ENCODE data around the gene ZEB2.

ZEB2 gene

DNA sequence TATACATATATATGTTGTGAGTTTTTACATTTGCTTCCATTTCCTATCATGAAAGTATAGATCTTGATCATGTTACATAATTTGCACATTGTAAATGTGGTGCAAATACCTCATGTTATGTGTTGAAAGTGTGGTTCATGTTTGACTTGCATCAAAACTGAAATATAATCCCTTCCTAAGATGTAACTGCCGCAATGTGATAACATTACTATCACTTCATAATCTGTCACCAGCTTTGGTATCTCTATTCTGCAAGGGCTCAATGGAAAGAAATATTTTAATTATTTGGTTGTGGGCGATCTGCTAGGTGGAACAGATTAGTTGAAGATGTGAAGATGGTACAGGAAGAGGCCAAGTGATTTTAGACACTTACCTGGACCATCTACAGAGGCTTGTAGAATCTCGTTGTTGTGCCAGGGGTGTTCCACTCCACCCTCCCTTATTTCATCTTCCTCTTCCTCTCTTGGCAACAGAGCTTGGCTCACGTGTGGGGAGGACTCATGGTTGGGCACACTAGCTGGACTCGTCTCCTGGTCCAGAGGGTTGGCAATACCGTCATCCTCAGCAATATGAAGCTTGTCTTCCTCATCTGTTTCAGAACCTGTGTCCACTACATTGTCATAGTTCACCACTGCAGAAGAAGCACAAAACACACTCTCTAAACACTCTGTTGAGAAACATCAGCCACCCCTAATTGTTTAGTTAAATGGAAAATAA lies 90.4 kb downstream of the ZEB2 start:
- DNase-seq (ENCODE audit: low read depth in 2 of 3, low spot score in 1 of 3) = no peak

DNA sequence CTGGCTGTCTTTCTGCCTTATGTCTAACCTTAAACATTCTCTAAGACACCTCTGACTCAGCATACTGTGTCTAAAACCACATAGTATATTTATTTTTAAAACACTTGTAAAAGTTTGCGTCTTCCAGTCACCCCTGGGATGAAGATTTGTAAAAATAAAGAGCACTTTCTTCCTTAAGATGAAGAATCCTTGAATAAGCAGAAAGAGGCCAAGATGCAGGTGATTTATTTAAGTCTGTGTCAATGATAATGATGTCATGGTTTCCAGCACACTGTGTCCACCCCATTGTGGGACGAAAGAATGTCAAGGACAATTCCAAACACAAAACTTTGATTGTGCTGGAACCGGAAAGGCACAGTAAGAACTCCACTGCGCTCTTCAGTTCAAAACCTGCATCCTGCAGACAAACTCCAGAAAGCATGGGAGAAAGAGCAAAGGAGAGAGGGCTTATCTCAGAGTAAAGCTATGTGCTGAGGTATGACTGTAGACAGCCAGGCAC lies 92.9 kb downstream of the ZEB2 start:
- no peak for DNase-seq (ENCODE audit: low read depth in 2 of 3, low spot score in 1 of 3)

DNA sequence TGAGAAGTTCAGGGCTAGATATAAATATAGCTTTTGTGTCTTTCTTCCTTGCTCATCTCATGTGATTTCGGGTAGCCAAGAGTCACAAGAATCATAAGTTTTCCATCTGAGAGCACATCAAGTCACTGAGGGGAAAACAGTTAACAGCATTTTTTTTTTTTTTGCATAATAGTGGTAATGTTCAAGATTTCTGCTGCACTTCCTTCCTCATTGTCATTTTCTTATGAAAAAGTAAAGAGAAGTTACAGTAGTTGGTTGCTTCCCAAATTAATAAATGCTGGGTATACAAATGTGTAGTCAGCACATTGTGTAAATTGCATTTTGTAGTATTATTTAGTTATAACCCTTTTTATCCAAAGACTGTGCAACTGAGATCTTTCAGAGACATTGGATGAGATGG lies 93.6 kb downstream of the ZEB2 start:
- DNase-seq (ENCODE audit: low read depth in 2 of 3, low spot score in 1 of 3) = no peak

DNA sequence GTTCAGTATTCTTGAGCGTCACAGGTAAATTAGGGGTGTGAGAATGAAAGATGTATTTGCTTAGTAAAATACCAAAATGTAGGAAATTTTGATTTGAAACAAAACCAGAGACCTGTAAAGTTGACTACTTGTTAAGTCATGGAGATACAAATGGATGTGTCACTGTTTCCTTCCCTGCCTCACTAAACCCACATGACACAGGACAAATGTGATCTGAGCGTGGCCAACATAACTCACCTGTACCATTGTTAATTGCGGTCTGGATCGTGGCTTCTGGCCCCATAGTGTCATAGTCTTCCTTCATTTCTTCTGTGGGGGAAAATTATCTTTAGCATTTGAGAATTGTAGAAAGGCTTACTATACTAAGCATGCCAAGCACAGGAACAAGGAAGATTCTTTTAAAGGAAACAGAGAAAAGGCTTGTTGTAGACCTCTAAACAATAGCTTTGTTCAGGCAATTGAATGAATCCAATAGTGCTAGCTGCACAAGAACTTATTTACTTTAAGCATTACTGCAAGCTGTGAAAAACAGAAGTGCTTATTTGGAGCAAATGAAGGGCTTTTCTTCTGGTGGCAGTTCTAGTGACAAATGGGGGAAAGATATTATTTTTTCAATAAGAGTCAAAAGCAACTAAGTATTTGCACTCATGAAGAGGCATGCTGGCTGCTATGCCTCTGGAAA lies 95.2 kb downstream of the ZEB2 start:
- DNase-seq (ENCODE audit: low read depth in 2 of 3, low spot score in 1 of 3) = peak in 2 of 3 donors; percentile 10 to 27

DNA sequence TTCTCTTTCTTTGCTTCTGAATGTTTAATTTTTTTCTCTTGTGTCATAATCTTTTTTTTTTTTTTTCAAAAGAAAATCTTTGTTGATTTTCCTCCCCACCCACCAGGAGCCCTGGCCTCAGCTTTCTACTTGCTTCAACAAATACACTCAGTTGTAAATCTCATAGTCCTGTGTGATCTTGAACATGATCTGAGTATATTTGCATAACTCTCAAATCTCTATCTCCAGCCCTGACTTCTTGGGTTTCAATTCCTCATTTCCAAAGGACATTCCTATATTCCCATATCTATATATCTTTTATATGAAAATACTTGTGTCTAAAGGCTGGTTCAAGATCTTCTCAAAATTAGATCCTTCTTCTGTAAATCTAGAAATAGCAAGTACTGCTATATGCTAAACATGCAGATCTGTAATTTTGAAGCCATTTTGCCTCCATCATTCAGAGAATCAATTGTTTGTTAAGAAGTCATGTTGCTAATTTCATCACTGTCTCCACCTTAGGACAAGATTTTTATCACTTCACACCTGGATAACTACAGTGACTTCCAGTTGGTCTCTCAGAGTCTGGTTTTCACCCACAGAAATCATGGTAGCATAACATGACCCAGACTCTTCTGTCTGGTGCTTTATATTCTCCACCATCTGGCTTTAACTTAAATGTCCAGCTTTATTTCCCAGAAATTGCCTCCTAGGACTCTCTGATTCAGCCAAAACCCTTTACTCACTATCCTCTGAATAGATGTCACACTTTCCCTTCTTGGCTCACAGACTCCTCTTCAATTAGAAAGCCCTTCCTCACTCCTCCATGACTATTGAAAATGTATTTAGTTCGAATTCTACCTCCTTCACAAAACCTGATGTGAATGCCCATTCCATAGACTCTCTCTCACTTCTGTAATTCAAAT lies 98.1 kb downstream of the ZEB2 start:
- DNase-seq (ENCODE audit: low read depth in 2 of 3, low spot score in 1 of 3) = no peak

DNA sequence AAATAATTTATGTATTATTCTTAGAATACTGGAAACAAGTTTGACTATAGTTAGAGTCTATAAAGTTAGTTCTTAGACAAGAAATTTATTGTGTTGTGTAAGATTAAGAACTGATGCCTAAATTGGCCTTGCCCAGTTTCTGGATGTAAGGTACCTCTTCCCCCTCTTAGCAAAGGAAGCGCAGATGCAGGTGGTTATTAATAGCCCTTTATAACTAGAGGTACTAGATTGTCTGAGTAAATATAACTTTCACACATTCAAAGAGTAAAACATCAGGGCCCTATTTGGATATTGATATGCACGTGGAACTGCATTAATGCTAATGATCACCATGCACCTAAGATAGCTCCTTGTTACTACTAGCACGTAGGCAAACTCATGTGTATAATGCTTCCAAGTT lies 100.7 kb downstream of the ZEB2 start:
- DNase-seq (ENCODE audit: low read depth in 2 of 3, low spot score in 1 of 3) = no peak

DNA sequence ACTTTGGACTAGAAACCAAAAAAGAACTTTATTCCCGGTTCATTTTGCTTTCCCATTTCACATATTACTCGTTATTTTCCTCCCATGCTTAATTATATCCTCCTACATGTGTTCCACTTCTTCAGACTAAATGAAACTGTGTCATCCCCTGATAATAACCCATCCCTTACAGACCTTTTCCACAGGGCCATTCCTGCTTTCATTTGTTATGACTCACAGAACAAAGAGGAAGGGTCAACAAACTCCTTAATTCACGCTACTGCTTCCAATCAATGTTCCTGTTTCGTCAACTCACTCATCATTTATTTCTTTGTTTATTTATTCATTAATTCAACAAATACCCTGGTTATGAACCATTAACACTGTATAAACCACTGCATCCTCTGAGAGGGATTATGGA lies 104.5 kb downstream of the ZEB2 start:
- no peak for DNase-seq (ENCODE audit: low read depth in 2 of 3, low spot score in 1 of 3)

DNA sequence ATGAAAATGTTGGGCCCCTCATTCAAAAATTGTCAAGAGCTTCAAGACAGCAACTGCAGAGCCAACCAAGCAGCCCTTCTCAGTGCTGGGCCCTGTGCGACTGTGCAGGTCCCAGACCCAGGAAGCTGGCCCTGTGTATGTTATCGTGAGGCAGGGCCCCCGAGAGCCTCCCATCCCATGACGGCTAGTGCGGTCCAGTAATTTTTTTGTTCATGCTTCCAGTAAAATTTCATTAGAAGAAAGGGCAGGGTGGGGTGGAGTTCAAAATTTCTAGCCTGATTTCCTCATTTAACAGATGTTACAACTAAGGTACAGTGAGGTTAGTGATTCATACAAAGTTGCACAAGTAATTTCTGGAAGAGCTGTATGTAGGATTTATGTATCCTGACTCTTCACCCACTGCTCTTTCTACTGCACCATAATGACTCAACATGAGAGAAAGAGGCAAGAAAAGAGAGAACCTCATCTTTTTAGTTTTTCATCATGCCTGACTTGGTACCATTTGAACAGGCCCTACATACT lies 105.5 kb downstream of the ZEB2 start:
- peak in 2 of 3 donors; percentile 14 to 16 for DNase-seq (ENCODE audit: low read depth in 2 of 3, low spot score in 1 of 3)

DNA sequence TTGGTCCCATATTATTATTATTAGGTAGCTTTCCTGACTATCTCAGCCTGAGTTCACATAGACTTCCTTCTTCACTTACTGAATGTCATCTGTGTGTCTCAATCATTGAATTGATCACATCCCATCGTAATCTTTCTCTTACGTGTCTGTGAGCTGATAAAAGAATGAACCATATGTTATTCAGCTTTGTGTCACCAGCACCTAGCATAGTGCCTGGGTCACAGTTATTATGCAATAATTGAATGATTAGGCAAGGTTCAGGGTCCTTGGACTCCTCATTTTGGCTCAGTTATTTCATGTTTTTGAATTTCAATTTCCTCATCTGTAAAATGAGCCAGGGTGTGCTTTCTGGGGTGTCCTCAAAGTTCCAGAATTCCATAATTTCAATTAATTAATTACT lies 107.2 kb downstream of the ZEB2 start:
- no peak for DNase-seq (ENCODE audit: low read depth in 2 of 3, low spot score in 1 of 3)

DNA sequence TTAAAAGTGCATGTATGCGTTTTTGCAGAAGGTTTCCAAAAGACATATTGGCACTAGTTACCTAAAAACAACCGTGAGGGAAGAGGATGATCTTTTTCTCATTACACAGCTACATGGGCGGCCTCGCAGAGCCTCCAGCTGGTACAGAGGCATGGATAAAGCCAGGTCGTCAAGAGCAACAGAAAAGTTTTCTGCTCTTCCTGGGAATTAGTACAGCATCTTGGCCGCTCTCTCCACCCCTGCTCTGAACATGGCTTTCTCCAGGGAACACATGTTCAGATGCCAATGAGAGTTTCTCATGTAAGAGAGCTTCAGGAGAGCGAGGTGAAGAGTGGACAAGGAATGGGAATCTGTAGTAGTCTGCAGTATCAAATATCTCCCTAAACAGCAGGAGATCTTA lies 108.4 kb downstream of the ZEB2 start:
- no peak for DNase-seq (ENCODE audit: low read depth in 2 of 3, low spot score in 1 of 3)

DNA sequence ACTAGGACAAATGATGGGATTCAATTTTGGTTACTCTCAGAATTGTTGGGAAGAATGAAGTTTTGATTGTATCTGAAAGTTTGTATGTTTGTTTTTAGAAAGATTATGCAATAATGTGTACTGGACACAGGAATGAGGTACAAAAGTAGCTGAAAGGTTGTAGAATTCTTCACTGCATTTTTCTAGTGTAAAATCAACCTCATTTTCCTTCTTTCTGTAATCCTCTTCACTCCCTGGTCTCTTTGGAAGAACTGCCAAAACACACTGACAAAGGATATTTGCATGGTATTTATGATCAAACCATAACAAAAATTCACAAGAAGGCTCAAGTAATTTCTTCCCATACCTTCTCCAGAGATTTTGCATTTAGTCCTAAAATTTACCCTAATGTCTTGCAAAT lies 110.7 kb downstream of the ZEB2 start:
- no peak for DNase-seq (ENCODE audit: low read depth in 2 of 3, low spot score in 1 of 3)

DNA sequence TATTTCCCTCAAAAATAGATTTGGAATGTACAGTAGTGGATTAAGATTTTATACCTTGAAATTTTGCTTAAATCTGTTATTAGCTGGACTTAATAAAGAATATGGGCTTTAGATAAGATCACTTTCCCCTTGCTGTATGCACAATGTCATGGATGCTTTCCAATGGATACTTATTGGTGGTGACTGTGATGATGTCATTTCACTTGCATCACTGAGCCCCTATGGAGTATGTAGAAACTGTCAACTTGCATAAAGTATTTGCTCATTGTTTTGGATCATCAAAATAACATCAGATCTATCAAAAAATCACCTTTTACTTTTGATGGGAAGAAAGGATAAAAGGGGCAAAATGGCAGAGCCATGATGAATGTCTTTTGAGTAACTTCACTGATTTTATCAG lies 112.7 kb downstream of the ZEB2 start:
- DNase-seq (ENCODE audit: low read depth in 2 of 3, low spot score in 1 of 3) = no peak

DNA sequence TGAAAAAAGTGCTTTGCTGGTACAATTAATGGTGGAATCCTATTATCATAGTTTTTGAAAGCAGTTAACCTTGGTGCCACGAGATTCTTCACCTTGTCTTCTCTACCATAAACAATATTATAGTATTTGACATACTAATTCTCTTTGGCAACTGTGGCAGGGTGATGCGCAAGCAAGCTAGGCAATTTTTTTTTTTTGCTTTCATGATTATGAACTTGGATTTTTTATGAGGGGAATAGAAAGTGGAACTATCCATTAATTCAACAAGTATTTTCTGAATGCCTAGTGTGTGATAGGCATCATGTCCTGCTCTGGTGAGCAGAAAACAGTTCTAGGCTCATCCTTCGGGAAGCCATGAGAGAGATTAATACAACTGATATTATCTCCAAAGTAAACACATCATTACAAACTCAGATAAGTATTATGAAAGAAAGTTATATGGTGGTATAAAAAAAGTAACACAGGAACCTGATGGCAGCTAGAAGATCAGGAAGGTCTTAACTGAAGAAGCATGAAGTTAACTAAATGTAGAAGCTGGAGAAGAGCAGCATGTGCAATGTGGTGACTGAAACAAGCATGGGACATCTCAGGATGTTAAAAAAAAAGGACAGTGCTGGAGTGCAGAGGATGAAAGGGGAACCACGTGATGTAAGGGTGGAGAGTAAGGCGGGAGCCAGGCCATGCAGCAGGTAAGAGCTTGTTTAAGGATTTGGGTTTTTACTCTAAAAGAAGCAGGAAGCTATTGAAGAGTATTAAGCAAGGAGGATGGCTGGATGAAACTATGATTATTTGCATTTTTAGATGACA lies 113.7 kb downstream of the ZEB2 start:
- no peak for DNase-seq (ENCODE audit: low read depth in 2 of 3, low spot score in 1 of 3)

DNA sequence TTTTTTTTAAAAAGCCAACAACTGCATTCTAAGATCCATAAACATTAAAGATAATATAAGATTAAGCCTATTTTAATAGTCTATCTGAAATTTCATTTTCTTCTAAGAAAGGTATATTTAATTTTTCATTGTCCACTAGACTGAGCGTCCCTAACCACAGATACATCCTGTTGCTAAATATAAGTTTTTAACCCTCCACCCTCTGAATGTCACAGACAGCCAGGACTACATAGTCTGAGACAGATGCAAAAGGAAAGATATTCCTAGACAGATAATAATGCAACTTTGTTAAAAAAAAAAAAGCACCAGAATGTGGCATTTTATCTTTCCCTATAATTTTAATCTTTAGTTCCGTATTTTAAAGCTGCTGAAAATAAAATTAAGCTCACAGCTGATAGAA lies 114.6 kb downstream of the ZEB2 start:
- DNase-seq (ENCODE audit: low read depth in 2 of 3, low spot score in 1 of 3) = no peak

DNA sequence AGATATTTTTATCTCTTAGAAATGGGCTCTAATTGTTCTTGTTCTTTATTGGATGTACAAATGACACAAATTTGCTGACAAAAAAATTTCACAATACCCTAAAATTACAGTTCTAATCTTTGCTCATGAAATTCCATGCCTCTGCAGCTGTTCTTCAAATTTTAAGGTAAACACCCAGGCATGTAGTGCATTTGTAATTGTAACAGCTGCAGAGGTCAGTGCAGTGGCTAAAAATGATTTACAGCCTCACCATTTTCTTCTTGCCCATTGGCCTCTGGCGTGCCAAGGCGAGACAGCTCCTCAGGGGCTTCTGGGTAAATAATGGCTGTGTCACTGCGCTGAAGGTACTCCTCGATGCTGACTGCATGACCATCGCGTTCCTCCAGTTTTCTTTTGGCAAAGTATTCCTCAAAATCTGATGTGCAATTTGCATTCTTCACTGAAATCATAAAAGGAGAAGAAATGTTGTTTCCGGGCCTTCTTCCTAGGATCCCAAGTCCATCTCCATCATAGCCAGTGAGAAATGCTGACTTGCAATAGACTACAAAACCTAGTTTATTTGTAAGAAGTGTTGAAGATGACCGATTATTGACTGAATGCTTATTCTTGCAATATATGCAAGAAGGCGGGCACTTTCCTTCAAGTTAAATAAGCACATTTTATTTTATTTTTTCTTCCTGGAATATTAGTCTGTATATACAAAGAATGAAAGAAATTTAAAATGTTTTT lies 115.2 kb downstream of the ZEB2 start:
- DNase-seq (ENCODE audit: low read depth in 2 of 3, low spot score in 1 of 3) = no peak

DNA sequence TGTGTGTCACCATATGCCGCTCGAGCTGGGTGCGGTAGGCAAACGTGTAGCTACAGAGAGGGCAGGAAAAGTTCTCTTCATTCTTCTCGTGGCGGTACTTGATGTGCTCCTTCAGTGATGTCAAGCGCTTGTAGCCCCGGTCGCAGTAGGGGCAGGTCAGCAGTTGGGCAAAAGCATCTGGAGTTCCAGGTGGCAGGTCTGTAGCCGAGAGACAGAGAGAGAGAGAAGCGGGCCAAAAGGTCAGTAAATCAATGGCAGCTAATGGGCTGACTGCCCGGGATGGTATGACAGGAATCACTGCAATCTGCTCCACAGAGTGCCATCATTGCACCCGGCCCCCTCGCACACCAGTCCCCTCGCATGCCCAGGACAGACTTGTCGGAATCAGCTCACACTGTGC lies 116.0 kb downstream of the ZEB2 start:
- DNase-seq (ENCODE audit: low read depth in 2 of 3, low spot score in 1 of 3) = no peak

DNA sequence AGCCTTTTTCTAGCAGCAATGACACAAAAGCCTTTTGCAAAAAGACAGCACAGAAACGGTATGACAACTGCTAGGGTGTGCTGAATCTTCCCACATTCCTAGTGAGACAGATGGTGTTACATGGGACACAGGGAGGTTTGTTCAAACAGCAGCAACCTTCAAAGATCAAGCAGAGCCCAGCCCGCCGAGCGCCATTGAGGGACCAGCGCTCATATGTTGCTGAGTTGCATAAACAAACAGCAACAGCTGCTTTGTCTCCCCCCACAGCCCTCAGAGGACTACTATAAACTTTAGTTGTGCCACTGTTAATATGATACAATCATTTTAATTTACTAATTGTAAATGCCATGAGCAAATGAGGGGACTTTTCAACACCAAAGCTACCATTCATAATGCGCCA lies 117.7 kb downstream of the ZEB2 start:
- DNase-seq (ENCODE audit: low read depth in 2 of 3, low spot score in 1 of 3) = no peak

DNA sequence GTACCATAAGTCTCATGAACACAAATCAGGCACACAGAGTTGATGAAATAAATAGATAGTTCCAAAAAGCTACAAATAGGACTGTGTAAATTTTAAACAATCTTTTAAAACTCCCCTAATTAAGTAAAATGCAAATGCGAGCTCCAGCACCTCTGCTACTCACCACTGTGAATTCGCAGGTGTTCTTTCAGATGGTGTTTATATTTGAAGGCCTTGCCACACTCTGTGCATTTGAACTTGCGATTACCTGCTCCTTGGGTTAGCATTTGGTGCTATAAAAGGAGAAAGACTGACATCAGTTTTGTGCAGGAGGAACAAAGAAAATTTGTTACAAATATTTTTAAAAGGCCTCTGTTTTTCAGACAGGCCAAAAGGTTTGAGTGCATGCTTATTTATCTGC lies 118.9 kb downstream of the ZEB2 start:
- DNase-seq (ENCODE audit: low read depth in 2 of 3, low spot score in 1 of 3) = no peak

DNA sequence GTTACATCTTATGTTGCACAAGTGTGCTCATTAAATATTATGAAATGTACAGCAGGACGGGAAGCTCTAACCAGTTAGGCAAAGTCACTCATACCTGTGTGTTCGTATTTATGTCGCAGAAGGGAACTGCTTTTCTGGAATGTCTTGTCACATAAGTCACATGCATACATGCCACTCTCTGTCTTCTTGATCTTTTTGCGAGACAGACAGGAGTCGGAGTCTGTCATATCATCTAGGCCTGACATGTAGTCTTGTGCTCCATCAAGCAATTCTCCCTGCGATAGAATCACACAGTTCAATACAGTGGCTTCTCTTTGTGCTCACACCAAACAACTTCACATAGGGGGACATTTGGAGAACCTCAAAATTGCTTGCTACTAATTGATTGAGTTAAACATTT lies 123.6 kb downstream of the ZEB2 start:
- DNase-seq (ENCODE audit: low read depth in 2 of 3, low spot score in 1 of 3) = no peak

DNA sequence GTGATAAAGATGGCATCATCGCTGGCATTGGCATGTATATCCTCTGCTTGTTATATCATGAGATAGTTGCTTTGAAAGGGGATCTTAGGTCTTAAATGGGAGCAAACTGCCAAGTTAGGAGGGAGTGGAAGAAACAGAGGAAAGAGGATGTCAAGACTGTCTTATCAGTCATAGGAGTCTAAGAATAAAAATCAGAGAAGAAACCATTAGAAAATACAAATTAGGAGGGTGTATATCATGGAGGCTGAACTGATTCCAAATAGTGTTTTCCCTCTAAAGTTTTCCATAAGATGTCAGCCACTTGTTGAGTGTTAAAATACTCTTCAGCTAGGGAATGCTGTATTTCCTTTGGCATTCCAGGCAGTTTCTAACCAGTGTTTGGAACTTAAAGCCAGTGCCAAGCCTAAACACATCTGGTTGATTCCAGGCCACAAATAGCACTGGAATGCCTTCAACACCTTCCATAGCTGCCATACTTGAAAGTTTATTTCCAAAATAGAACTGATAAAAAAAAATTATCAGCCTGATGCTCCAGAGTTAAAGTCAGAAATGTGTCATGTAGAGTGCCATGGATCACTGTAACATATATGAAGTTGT lies 129.4 kb downstream of the ZEB2 start:
- DNase-seq (ENCODE audit: low read depth in 2 of 3, low spot score in 1 of 3) = no peak

All from stimulated activated CD4-positive, alpha-beta T cell treated with anti-CD3 and anti-CD28 coated beads, Interleukin-12 subunit alpha, Interleukin-12 subunit beta, amount 100 ng/mL, for 48 hours (primary cell).